GM12875 (cell line): ENCODE measurements around the gene RMND5B.
"Not testable (repeated sequence)": the region's sequence is repeated elsewhere in the genome, so short reads cannot be mapped to it uniquely, and the experiment has no call there.

Source experiments
- H3K4me3 ChIP-seq: one replicate; pipeline ENCODE4 v1.5.1; 2011; ENCODE audit warnings: low read depth, low read length, control low read depth
- CTCF ChIP-seq: IDR thresholded peaks from 2 replicates; pipeline ENCODE4 v1.5.1; 2011; ENCODE audit warnings: low read depth, mild to moderate bottlenecking, control low read depth, inconsistent platforms, low read length, moderate library complexity, borderline replicate concordance; ENCODE audit not compliant: insufficient read depth

The RMND5B gene

GRCh38 chr5:178192787-178193186 lies 62.0 kb downstream of the RMND5B start:
- no peak for TF ChIP-seq CTCF
- H3K4me3 ChIP-seq: no peak overlapping the region

DNA sequence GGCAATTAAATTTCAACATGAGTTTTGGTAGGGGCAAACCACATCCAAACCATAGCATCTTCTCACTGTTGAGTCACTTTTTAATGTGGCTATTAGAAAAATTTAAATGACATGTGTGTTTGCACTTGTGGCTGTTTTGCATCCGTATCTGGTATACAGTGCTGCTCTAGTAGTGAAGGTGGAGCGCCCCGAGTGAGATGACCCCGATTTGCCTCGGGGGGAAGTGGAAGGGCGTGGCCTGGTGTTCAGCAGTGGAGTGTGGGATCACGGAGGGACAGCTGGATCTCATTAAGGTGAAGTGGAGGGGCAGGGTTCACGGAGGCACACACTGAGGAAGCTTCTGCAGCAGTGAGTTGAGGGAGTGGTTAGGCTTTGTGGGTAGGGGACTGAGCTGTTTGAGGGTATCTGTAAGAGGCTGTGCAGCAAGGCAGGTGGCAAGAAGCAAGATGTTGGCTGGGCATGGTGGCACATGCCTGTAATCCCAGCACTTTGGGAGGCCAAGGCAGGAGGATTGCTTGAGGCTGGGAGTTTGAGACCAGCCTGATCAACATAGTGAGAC lies 62.5 kb downstream of the RMND5B start:
- no peak overlapping the region for H3K4me3 ChIP-seq
- TF ChIP-seq CTCF: no peak

GRCh38 chr5:178194026-178194425 lies 63.2 kb downstream of the RMND5B start:
- TF ChIP-seq CTCF: no peak
- no peak overlapping the region for H3K4me3 ChIP-seq

DNA sequence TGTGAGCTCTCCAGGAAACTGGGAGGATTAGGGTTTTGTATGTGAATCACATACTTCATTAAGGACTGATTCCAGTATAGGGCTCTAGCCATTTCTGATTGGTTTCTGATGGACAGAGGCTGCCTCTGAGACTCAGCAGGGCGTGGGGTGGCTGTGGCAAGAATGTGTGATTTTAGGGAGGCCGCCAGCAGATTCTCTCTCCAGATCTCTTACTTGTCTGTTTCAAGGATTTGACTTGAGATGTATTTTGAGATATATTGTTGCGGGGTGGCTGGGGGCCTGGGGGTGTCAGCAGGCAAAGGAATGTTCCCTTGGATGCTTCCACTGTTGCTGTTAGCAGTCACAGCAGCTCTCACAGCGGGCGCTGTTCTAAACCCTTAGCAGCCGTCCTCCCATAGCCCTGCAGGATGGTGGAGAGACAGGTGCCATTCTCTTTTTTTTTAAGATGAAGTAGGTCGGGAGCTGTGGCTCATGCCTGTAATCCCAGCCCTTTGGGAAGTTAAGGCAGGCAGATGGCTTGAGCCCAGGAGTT lies 65.5 kb downstream of the RMND5B start:
- TF ChIP-seq CTCF: no peak
- no peak overlapping the region for H3K4me3 ChIP-seq

DNA sequence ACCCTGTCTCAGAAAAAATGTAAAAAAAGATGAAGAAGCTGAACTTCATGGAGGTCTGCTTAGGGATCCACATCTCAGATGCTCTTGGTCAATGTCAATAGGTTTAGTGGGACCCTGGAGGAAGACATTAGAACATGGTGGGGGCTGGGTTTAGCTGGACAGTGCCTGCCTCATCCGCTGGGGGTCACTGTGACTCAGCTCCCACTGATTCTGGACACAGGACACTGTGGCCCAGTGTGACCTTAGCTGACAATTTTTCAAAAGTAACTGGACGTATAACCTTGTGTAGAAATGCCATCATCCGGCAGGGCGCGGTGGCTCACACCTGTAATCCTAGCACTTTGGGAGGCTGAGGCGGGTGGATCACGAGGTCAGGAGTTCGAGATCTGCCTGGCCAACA lies 66.2 kb downstream of the RMND5B start:
- no peak overlapping the region for H3K4me3 ChIP-seq

DNA sequence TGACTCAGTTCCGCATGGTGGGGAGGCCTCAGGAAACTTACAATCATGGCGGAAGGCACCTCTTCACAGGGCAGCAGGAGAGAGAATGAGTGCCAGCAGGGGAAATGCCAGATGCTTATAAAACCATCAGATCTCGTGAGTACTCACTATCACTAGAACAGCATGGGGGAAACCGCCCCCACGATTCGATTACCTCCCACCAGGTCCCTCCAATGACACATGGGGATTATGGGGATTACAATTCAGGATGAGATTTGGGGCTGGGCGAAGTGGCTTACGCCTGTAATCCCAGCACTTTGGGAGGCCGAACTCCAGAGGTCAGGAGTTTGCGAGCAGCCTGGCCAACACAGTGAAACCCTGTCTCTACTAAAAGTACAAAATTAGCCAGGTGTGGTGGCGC lies 67.3 kb downstream of the RMND5B start:
- H3K4me3 ChIP-seq: not testable (repeated sequence)

More for the DNA sequence above, 66.2 kb downstream of the RMND5B start:
- peak; percentile 63 for TF ChIP-seq CTCF

GRCh38 chr5:178198706-178199105 lies 67.9 kb downstream of the RMND5B start:
- no peak overlapping the region for H3K4me3 ChIP-seq
- no peak for TF ChIP-seq CTCF
